Right kidney (tissue), 1 donor: ENCODE data around the gene TMEM245.

Experiments used
- DNase-seq: peaks from one replicate; pipeline ENCODE4 v3.0.0-alpha.2; 2016

The TMEM245 gene

GRCh38 chr9:109022873-109023272 lies 96.9 kb downstream of the TMEM245 start:
- no peak for DNase-seq

GRCh38 chr9:109020581-109021511 lies 98.9 kb downstream of the TMEM245 start:
- no peak for DNase-seq

- no peak for DNase-seq
These were observed 99.6 kb downstream of the TMEM245 start for GRCh38 chr9:109020113-109020512.

GRCh38 chr9:109019420-109019819 lies 100.3 kb downstream of the TMEM245 start:
- DNase-seq, result no peak

GRCh38 chr9:109017493-109017892 lies 102.3 kb downstream of the TMEM245 start:
- DNase-seq, result no peak

GRCh38 chr9:109017061-109017460 lies 102.7 kb downstream of the TMEM245 start:
- DNase-seq, result no peak

- peak; percentile 18 for DNase-seq
These were observed 103.6 kb downstream of the TMEM245 start for GRCh38 chr9:109016132-109016531.

GRCh38 chr9:109014608-109015280 lies 105.0 kb downstream of the TMEM245 start:
- no peak for DNase-seq

- peak; percentile 80 for DNase-seq
These were observed 105.8 kb downstream of the TMEM245 start for GRCh38 chr9:109013679-109014607.

- peak; percentile 99 for DNase-seq
These were observed 106.7 kb downstream of the TMEM245 start, which contains the start of gene CTNNAL1 for GRCh38 chr9:109012876-109013678. Gene CTNNAL1, minus strand, starts transcription at chr9:109013499. Its CDS starts 57 bp downstream, at chr9:109013442.

- no peak for DNase-seq
These were observed 107.5 kb downstream of the TMEM245 start for GRCh38 chr9:109012009-109012875.

GRCh38 chr9:109011231-109011671 lies 108.5 kb downstream of the TMEM245 start:
- DNase-seq, result no peak

- DNase-seq, result no peak
These were observed 109.0 kb downstream of the TMEM245 start for GRCh38 chr9:109010746-109011145.

- DNase-seq, result no peak
These were observed 114.1 kb downstream of the TMEM245 start for GRCh38 chr9:109005678-109006077.

GRCh38 chr9:109003116-109003515 lies 116.6 kb downstream of the TMEM245 start:
- DNase-seq, result no peak

- DNase-seq, result no peak
These were observed 117.6 kb downstream of the TMEM245 start for GRCh38 chr9:109002141-109002540.

GRCh38 chr9:109001275-109001676 lies 118.5 kb downstream of the TMEM245 start:
- no peak for DNase-seq

- DNase-seq, result no peak
These were observed 122.6 kb downstream of the TMEM245 start for GRCh38 chr9:108997112-108997511.

GRCh38 chr9:108996643-108997042 lies 123.1 kb downstream of the TMEM245 start:
- DNase-seq, result no peak

- DNase-seq, result no peak
These were observed 125.1 kb downstream of the TMEM245 start for GRCh38 chr9:108994695-108995094.
